Non-pigmented ciliary epithelial cell (primary cell): ENCODE results near the gene GSTT4.
"Not testable (repeated sequence)": the region's sequence is repeated elsewhere in the genome, so short reads cannot be mapped to it uniquely, and the experiment has no call there.

ENCODE experiments used
- DNase-seq: peaks from one replicate; pipeline ENCODE4 v3.0.0-alpha.2; 2010; ENCODE audit warnings: low read depth

The GSTT4 gene

DNA sequence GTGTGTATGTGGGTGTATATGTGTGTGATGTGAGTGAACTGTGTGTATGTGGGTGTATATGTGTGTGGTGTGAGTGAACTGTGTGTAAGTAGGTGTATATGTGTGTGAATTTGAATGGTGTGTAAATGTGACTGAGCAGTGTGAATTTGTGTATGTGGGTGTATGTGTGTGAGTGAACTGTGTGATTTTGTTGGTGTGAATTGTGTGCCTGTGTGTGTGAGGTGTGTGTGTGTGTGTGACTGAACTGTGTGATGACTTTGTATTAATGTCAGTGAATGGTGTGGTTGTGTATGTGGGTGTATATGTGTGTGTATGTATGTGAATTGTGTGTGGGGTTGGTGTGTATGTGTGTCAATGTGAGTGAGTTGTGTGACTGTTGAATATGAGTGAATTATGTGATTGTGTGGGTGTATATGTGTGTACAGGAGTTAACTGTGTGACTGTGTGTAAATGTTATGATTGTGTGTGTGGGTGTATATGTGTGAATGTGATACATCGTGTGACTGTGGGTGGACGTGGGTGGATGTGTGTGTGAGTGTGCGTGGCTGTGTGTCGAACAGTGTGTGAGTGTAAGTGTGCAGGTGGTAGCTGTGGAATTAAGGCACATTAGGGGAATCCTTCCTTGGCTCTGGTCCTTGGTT is 18.6 kb downstream of the GSTT4 start:
- DNase-seq, result not testable (repeated sequence)

- DNase-seq, result not testable (repeated sequence)
These were observed 19.2 kb downstream of the GSTT4 start for GRCh38 chr22:23986089-23986488.

DNA sequence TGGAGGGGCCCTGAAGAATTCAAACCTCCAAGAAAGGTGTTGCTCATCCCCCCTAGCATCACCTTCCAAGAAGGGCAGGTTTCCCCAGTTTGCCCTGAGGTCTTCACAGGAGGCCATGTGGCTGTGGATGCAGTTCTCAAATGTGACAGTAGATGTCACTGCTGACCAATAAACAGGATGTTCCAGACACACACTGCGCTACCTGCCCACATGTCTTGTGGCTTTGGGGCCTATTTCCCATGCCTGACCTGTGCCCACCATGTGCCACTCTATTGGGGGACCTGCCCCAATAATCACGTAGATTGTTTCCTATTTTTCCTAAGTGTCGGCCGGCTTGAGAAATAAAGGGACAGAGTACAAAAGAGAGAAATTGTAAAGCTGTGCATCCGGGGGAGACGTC is 20.8 kb downstream of the GSTT4 start:
- DNase-seq, result no peak

DNA sequence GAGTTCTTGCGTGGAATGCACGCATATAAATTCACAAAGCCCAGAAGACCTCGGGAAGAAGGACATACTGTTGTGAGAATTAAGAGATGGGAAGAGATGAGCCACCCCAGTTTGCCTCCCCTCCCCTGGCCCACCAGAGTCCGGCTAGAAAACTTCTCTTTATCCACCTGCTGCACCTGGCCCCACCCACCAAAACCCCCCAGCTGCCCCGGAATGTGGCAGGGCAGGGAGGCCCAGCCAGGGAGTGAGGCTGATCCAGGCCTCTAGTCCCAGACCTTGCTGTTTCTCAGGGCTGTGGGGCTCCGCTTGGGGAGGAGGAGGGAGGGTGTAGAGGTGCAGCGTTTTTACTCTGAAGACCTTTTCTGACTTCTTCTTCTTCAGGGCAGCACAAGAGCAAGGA is 24.7 kb downstream of the GSTT4 start:
- DNase-seq, result not testable (repeated sequence)

- not testable (repeated sequence) for DNase-seq
These were observed 25.6 kb downstream of the GSTT4 start, which contains the start of gene GSTT2 for GRCh38 chr22:23979557-23980240. Gene GSTT2 (plus strand): TSS chr22:23980134.

- DNase-seq, result not testable (repeated sequence)
These were observed 27.9 kb downstream of the GSTT4 start for GRCh38 chr22:23977304-23977703.

DNA sequence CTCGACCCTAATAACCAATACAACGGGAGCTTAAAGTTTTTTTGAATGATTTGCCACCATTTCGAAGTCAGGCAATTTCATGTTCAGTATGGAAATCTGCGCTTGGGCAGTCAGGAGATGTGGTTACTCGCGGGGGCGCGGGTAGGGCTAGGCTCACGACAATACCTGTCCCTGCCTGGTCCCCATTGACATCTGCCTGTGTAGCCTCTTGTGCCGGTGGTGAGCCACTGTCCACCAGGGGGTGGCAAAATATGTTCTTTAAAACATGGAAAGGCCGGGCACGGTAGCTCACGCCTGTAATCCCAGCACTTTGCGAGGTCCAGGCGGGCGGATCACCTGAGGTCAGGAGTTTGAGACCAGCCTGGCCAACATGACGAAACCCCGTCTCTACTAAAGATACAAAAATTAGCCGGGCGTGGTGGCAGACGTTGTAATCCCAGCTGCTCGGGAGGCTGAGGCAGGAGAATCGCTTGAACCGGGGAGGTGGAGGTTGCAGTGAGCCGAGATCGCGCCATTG is 30.4 kb downstream of the GSTT4 start:
- DNase-seq, result not testable (repeated sequence)

DNA sequence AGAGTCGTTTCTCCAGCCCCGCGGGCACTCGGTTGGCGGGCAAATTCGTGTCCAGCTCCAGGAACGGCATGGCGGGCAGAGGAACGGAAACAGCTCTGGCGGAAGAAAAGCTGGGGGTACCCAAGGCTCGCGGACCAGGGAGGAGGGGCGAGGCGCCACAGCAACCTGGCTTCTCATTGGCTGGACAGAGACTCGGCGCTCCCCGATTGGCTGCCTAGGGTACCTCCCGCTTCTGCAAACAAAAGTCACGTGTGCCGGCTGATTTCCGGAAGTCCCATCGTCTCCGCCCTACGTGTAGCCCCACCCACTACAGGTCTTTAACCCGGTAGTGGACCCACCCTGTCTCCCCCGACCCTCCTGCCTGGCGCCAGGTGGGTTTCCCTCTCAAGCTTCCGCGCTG is 30.9 kb downstream of the GSTT4 start, which contains the start of gene DDT:
TSS of gene DDT (minus strand) at position 97 of the 400 bp plus-strand sequence. CDS start at position 70, 27 bp downstream.
- DNase-seq, result not testable (repeated sequence)

DNA sequence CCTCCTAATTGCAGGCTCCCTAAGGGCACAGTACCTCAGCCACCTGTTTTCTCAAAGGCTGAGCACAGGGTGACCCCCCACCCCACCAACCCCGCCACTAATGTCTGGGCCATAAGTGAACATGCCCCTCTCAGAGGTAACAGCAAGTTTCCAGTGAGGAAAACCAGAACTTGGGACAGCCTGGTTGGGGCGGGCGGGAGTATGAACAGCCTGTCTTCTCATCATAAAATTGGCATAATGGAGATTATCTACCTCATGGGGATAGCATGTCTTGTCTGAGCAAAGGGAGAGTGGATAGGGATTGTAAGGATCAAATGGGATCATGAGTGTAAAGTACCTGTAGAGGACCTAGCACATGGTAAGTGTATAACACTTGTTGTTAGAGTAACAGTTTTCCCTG is 33.3 kb downstream of the GSTT4 start:
- not testable (repeated sequence) for DNase-seq

- DNase-seq, result no peak
These were observed 34.3 kb downstream of the GSTT4 start for GRCh38 chr22:23970816-23971486.

GRCh38 chr22:23970201-23970641 is 35.0 kb downstream of the GSTT4 start:
- DNase-seq, result no peak

DNA sequence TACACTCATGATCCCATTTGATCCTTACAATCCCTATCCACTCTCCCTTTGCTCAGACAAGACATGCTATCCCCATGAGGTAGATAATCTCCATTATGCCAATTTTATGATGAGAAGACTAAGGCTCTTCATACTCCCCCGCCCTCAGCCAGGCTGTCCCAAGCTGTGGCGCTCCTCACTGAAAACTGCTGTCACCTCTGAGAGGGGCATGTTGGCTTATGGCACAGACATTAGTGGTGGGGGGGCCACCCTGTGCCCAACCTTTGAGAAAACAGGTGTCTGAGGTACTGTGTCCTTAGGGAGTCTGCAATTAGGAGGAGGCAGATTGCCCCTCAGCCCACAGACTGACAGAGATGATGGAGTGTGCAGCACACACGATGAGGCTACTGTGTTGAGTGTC is 36.2 kb downstream of the GSTT4 start:
- DNase-seq, result no peak

DNA sequence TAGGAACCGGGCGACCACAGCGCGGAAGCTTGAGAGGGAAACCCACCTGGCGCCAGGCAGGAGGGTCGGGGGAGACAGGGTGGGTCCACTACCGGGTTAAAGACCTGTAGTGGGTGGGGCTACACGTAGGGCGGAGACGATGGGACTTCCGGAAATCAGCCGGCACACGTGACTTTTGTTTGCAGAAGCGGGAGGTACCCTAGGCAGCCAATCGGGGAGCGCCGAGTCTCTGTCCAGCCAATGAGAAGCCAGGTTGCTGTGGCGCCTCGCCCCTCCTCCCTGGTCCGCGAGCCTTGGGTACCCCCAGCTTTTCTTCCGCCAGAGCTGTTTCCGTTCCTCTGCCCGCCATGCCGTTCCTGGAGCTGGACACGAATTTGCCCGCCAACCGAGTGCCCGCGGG is 38.7 kb downstream of the GSTT4 start, which contains the start of gene DDTL:
TSS of gene DDTL (plus strand) at position 321 of the 400 bp plus-strand sequence. CDS start at position 348, 27 bp downstream.
- DNase-seq, result not testable (repeated sequence)

DNA sequence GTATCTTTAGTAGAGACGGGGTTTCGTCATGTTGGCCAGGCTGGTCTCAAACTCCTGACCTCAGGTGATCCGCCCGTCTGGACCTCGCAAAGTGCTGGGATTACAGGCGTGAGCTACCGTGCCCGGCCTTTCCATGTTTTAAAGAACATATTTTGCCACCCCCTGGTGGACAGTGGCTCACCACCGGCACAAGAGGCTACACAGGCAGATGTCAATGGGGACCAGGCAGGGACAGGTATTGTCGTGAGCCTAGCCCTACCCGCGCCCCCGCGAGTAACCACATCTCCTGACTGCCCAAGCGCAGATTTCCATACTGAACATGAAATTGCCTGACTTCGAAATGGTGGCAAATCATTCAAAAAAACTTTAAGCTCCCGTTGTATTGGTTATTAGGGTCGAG is 39.2 kb downstream of the GSTT4 start:
- DNase-seq, result not testable (repeated sequence)

- DNase-seq, result not testable (repeated sequence)
These were observed 44.0 kb downstream of the GSTT4 start, which contains the start of gene GSTT2B for GRCh38 chr22:23961084-23961771. Gene GSTT2B (minus strand): TSS chr22:23961195. CDS start chr22:23961131, 64 bp downstream.

DNA sequence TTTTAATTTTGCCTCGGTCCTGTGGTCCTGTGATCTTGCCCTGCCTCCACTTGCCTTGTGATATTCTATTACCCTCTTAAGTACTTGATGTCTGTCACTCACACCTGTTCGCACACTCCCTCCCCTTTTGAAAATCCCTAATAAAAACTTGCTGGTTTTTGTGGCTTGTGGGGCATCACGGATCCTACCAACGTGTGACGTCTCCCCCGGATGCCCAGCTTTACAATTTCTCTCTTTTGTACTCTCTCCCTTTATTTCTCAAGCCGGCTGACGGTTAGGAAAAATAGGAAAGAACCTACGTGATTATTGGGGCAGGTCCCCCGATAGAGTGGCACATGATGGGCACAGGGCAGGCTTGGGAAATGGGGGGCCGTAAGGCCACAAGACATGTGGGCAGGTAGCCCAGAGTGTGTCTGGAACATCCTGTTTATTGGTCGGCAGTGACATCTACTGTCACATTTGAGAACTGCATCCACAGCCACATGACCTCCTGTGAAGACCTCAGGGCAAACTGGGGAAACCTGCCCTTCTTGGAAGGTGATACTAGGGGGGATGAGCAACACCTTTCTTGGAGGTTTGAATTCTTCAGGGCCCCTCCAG is 48.9 kb downstream of the GSTT4 start:
- peak; percentile 5 for DNase-seq

DNA sequence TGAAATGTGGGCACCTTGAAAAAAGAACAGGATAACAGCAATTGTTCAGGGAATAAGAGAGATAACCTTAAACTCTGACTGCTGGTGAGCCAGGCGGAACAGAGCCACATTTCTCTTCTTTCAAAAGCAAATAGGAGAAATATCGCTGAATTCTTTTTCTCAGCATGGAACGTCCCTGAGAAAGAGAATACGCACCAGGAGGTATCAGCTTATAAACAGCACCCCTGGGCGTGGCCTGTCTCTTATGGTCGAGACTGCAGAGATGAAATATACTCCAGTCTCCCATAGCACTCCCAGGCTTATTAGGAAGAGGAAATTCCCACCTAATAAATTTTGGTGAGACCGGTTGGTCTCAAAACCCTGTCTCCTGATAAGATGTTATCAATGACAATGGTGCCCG is 49.4 kb downstream of the GSTT4 start:
- DNase-seq, result not testable (repeated sequence)

- not testable (repeated sequence) for DNase-seq
These were observed 50.3 kb downstream of the GSTT4 start for GRCh38 chr22:23954991-23955305.

DNA sequence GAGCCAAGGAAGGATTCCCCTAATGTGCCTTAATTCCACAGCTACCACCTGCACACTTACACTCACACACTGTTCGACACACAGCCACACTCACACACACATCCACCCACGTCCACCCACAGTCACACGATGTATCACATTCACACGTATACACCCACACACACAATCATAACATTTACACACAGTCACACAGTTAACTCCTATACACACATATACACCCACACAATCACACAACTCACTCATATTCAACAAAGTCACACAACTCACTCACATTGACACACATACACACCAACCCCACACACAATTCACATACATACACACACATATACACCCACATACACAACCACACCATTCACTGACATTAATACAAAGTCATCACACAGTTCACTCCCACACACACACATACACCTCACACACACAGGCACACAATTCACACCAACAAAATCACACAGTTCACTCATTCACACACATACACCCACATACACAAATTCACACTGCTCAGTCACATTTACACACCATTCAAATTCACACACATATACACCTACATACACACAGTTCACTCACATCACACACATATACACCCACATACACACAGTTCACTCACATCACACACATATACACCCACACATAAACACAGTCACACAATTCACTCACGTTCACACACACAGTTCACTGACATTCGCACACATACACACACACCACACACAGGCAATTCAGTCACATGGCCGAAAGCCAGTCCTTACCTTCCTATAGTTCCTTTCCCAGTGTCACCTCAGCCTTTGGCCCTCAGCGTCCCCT is 50.9 kb downstream of the GSTT4 start:
- DNase-seq, result not testable (repeated sequence)

- DNase-seq, result not testable (repeated sequence)
These were observed 51.8 kb downstream of the GSTT4 start for GRCh38 chr22:23953485-23953884.
